ENCODE measurements around the gene RMND5B. TPM values are rescaled to one million over a fixed set of nuclear protein-coding genes. Genes with fewer than 3 reads are reported as not detected.
"Not testable (repeated sequence)": the region's sequence is repeated elsewhere in the genome, so short reads cannot be mapped to it uniquely, and the experiment has no call there.

RMND5B gene
- 28.9 TPM for polyA plus RNA-seq (2013, experiment 1 of 4)
- polyA plus RNA-seq (2013, experiment 2 of 4), result 34.7 TPM
- polyA plus RNA-seq (2013, experiment 3 of 4), result 24.0 TPM
- 25.9 TPM for polyA plus RNA-seq (2013, experiment 4 of 4)

GRCh38 chr5:178130576-178131445 lies at the start of gene RMND5B:
RMND5B (plus strand) TSS chr5:178131014; CDS start chr5:178138120, 7,106 bp downstream.
- H3K4me1 ChIP-seq (ENCODE audit: control insufficient read depth, insufficient read depth, low read length), result peaks cover 10% of the 10 kb centered on the region
- H3K27ac ChIP-seq (ENCODE audit: insufficient read depth, low read depth, low read length, poor library complexity, severe bottlenecking), result peak within 1 kb of the TSS; percentile 92
- 0% methylated on average over 102 of the region's 102 CpGs for WGBS, 2 experiments
- no peaks in the 10 kb centered on the region for H3K9me3 ChIP-seq (ENCODE audit: control insufficient read depth, low read length)
- no peaks in the 10 kb centered on the region for H3K36me3 ChIP-seq (ENCODE audit: control insufficient read depth, insufficient read depth, low read length)
- peak within 1 kb of the TSS; percentile 97 for H3K4me3 ChIP-seq (ENCODE audit: insufficient read depth, low read depth, low read length)
- H3K27me3 ChIP-seq (ENCODE audit: control insufficient read depth, insufficient read depth, low read length, poor library complexity, severe bottlenecking), result no peaks in the 10 kb centered on the region

- Histone ChIP-seq H3K4me3 (ENCODE audit: insufficient read depth, low read depth, low read length) (no peak overlapping the region), H3K36me3 (ENCODE audit: control insufficient read depth, insufficient read depth, low read length) (no peaks in the 10 kb centered on the region), H3K4me1 (ENCODE audit: control insufficient read depth, insufficient read depth, low read length) (no peaks in the 10 kb centered on the region), H3K9me3 (ENCODE audit: control insufficient read depth, low read length) (no peaks in the 10 kb centered on the region), H3K27ac (ENCODE audit: insufficient read depth, low read depth, low read length, poor library complexity, severe bottlenecking) (no peak overlapping the region), H3K27me3 (ENCODE audit: control insufficient read depth, insufficient read depth, low read length, poor library complexity, severe bottlenecking) (no peaks in the 10 kb centered on the region)
- 83% methylated on average over 12 of the region's 12 CpGs for WGBS, 2 experiments
Observed at GRCh38 chr5:178081571-178082243, 49.1 kb upstream of the RMND5B start.

- no peaks in the 10 kb centered on the region for H3K4me1 ChIP-seq (ENCODE audit: control insufficient read depth, insufficient read depth, low read length)
- no peaks in the 10 kb centered on the region for H3K9me3 ChIP-seq (ENCODE audit: control insufficient read depth, low read length)
- H3K36me3 ChIP-seq (ENCODE audit: control insufficient read depth, insufficient read depth, low read length), result no peaks in the 10 kb centered on the region
- no peaks in the 10 kb centered on the region for H3K27me3 ChIP-seq (ENCODE audit: control insufficient read depth, insufficient read depth, low read length, poor library complexity, severe bottlenecking)
- WGBS, 2 experiments, result 86 to 87% methylated on average over 6 of the region's 6 CpGs
- no peak overlapping the region for H3K27ac ChIP-seq (ENCODE audit: insufficient read depth, low read depth, low read length, poor library complexity, severe bottlenecking)
- H3K4me3 ChIP-seq (ENCODE audit: insufficient read depth, low read depth, low read length), result no peak overlapping the region
Observed at GRCh38 chr5:178083922-178084321, 46.9 kb upstream of the RMND5B start.

- no peaks in the 10 kb centered on the region for H3K4me1 ChIP-seq (ENCODE audit: control insufficient read depth, insufficient read depth, low read length)
- no peaks in the 10 kb centered on the region for H3K36me3 ChIP-seq (ENCODE audit: control insufficient read depth, insufficient read depth, low read length)
- H3K27me3 ChIP-seq (ENCODE audit: control insufficient read depth, insufficient read depth, low read length, poor library complexity, severe bottlenecking), result no peaks in the 10 kb centered on the region
- 82 to 92% methylated on average over 4 to 6 of the region's 6 CpGs for WGBS, 2 experiments
- H3K4me3 ChIP-seq (ENCODE audit: insufficient read depth, low read depth, low read length), result no peak overlapping the region
- no peak overlapping the region for H3K27ac ChIP-seq (ENCODE audit: insufficient read depth, low read depth, low read length, poor library complexity, severe bottlenecking)
- H3K9me3 ChIP-seq (ENCODE audit: control insufficient read depth, low read length), result no peaks in the 10 kb centered on the region
Observed at GRCh38 chr5:178085316-178085715, 45.5 kb upstream of the RMND5B start.

GRCh38 chr5:178086266-178086665 lies 44.5 kb upstream of the RMND5B start:
- no peak overlapping the region for H3K27ac ChIP-seq (ENCODE audit: insufficient read depth, low read depth, low read length, poor library complexity, severe bottlenecking)
- no peaks in the 10 kb centered on the region for H3K9me3 ChIP-seq (ENCODE audit: control insufficient read depth, low read length)
- H3K4me3 ChIP-seq (ENCODE audit: insufficient read depth, low read depth, low read length), result no peak overlapping the region
- H3K36me3 ChIP-seq (ENCODE audit: control insufficient read depth, insufficient read depth, low read length), result no peaks in the 10 kb centered on the region
- no peaks in the 10 kb centered on the region for H3K4me1 ChIP-seq (ENCODE audit: control insufficient read depth, insufficient read depth, low read length)
- 92% methylated on average over 25 of the region's 25 CpGs for WGBS, 2 experiments
- H3K27me3 ChIP-seq (ENCODE audit: control insufficient read depth, insufficient read depth, low read length, poor library complexity, severe bottlenecking), result no peaks in the 10 kb centered on the region

- H3K9me3 ChIP-seq (ENCODE audit: control insufficient read depth, low read length); H3K27me3 ChIP-seq (ENCODE audit: control insufficient read depth, insufficient read depth, low read length, poor library complexity, severe bottlenecking); H3K4me1 ChIP-seq (ENCODE audit: control insufficient read depth, insufficient read depth, low read length); H3K4me3 ChIP-seq (ENCODE audit: insufficient read depth, low read depth, low read length); H3K36me3 ChIP-seq (ENCODE audit: control insufficient read depth, insufficient read depth, low read length); H3K27ac ChIP-seq (ENCODE audit: insufficient read depth, low read depth, low read length, poor library complexity, severe bottlenecking): not testable (repeated sequence)
- WGBS, 2 experiments, result 84 to 94% methylated on average over 5 of the region's 5 CpGs
Observed at GRCh38 chr5:178087199-178087598, 43.6 kb upstream of the RMND5B start.

GRCh38 chr5:178090856-178091255 lies 40.0 kb upstream of the RMND5B start:
- H3K36me3 ChIP-seq (ENCODE audit: control insufficient read depth, insufficient read depth, low read length), result no peaks in the 10 kb centered on the region
- no peaks in the 10 kb centered on the region for H3K9me3 ChIP-seq (ENCODE audit: control insufficient read depth, low read length)
- 90 to 96% methylated on average over 6 of the region's 6 CpGs for WGBS, 2 experiments
- no peak overlapping the region for H3K4me3 ChIP-seq (ENCODE audit: insufficient read depth, low read depth, low read length)
- no peak overlapping the region for H3K27ac ChIP-seq (ENCODE audit: insufficient read depth, low read depth, low read length, poor library complexity, severe bottlenecking)
- no peaks in the 10 kb centered on the region for H3K27me3 ChIP-seq (ENCODE audit: control insufficient read depth, insufficient read depth, low read length, poor library complexity, severe bottlenecking)
- no peaks in the 10 kb centered on the region for H3K4me1 ChIP-seq (ENCODE audit: control insufficient read depth, insufficient read depth, low read length)

GRCh38 chr5:178093134-178093533 lies 37.7 kb upstream of the RMND5B start:
- 95 to 100% methylated on average over 1 to 2 of the region's 2 CpGs for WGBS, 2 experiments
- Histone ChIP-seq H3K27ac (ENCODE audit: insufficient read depth, low read depth, low read length, poor library complexity, severe bottlenecking) (no peak overlapping the region), H3K9me3 (ENCODE audit: control insufficient read depth, low read length) (no peaks in the 10 kb centered on the region), H3K36me3 (ENCODE audit: control insufficient read depth, insufficient read depth, low read length) (no peaks in the 10 kb centered on the region), H3K4me1 (ENCODE audit: control insufficient read depth, insufficient read depth, low read length) (no peaks in the 10 kb centered on the region), H3K4me3 (ENCODE audit: insufficient read depth, low read depth, low read length) (no peak overlapping the region), H3K27me3 (ENCODE audit: control insufficient read depth, insufficient read depth, low read length, poor library complexity, severe bottlenecking) (no peaks in the 10 kb centered on the region)

- Histone ChIP-seq H3K4me3 (ENCODE audit: insufficient read depth, low read depth, low read length) (no peak overlapping the region), H3K4me1 (ENCODE audit: control insufficient read depth, insufficient read depth, low read length) (no peaks in the 10 kb centered on the region), H3K36me3 (ENCODE audit: control insufficient read depth, insufficient read depth, low read length) (no peaks in the 10 kb centered on the region), H3K9me3 (ENCODE audit: control insufficient read depth, low read length) (no peaks in the 10 kb centered on the region), H3K27ac (ENCODE audit: insufficient read depth, low read depth, low read length, poor library complexity, severe bottlenecking) (no peak overlapping the region), H3K27me3 (ENCODE audit: control insufficient read depth, insufficient read depth, low read length, poor library complexity, severe bottlenecking) (no peaks in the 10 kb centered on the region)
- 94% methylated on average over 9 of the region's 9 CpGs for WGBS, 2 experiments
Observed at GRCh38 chr5:178094345-178094744, 36.5 kb upstream of the RMND5B start.

DNA sequence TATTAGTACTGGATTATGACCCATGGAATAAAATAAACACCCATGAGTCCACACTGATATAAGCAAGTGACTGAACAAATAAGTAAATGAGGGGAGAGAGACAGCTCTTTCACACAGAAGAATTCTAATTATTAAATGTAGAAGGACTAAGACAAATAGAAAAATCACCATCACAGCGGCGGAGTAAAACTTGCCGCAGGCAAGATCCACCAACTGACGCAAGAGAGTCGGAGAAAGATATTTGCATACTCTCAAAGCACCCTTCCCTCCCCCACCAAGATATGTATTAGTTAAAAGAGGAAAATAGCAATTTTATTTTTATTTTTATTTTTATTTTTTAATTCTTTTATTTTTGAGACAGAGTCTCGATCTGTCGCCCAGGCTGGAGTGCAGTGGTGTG lies 32.1 kb upstream of the RMND5B start:
- H3K27me3 ChIP-seq (ENCODE audit: control insufficient read depth, insufficient read depth, low read length, poor library complexity, severe bottlenecking), result no peaks in the 10 kb centered on the region
- no peaks in the 10 kb centered on the region for H3K4me1 ChIP-seq (ENCODE audit: control insufficient read depth, insufficient read depth, low read length)
- WGBS, 2 experiments, result 90 to 93% methylated on average over 4 to 5 of the region's 7 CpGs
- no peak overlapping the region for H3K4me3 ChIP-seq (ENCODE audit: insufficient read depth, low read depth, low read length)
- no peaks in the 10 kb centered on the region for H3K36me3 ChIP-seq (ENCODE audit: control insufficient read depth, insufficient read depth, low read length)
- no peaks in the 10 kb centered on the region for H3K9me3 ChIP-seq (ENCODE audit: control insufficient read depth, low read length)
- no peak overlapping the region for H3K27ac ChIP-seq (ENCODE audit: insufficient read depth, low read depth, low read length, poor library complexity, severe bottlenecking)
